ENCODE data around the gene SHMT2. TPM values are rescaled to one million over a fixed set of nuclear protein-coding genes. Genes with fewer than 3 reads are reported as not detected.

SHMT2 gene
- total and polyA plus RNA-seq, 9 of the 15 experiments (the other 6 are each of a cell fraction or from before 2014, with no cell fraction given) = 46.1 to 319 (median 115) TPM

DNA sequence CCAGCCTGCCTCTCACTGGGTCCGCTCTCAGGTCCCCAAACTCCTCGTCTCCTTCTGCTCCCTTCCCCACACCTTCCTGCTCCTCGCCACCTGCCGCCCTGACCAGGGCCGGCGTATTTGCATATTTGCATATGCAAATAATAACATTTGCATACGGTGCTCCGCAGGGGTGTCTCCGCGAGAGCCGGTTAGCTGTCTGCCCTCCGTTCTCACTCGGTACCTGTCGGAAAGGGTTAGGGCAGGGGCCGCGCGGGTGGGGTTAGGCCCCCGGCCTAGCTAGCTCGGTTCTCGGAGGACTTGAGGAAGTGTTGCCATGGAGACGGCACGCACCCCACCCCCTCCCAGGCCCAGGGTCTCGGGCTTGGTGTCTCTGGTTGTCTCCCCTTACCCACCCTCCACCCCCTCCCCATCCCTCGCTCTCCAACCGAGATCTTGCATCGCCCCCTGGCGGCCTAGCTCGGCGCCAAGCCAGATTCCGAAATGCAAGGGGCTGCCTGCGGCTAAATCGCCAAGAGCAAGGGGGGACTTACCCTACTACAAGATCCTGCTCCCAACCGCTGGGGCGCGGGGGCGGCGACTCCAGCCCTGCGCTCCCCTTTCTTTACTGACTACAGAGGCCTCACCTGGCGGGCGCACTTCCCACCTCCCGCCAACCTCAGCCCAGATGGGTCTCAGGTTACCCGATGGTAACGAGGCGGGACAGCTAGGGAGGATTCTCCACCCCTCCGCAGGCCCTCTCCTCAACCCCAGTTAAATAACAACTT, 13.4 kb downstream of the SHMT2 start (continued):
- TF ChIP-seq, protein P1, sequence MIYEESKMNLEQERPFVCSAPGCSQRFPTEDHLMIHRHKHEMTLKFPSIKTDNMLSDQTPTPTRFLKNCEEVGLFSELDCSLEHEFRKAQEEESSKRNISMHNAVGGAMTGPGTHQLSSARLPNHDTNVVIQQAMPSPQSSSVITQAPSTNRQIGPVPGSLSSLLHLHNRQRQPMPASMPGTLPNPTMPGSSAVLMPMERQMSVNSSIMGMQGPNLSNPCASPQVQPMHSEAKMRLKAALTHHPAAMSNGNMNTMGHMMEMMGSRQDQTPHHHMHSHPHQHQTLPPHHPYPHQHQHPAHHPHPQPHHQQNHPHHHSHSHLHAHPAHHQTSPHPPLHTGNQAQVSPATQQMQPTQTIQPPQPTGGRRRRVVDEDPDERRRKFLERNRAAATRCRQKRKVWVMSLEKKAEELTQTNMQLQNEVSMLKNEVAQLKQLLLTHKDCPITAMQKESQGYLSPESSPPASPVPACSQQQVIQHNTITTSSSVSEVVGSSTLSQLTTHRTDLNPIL (CRISPR knock-in tag; IDR thresholded peaks at IDR 0.05) = no peak
- TF ChIP-seq TAF7 (tag; IDR thresholded peaks at IDR 0.05) (no peak), ARID2 (IDR thresholded peaks at IDR 0.05) (0 out of 2 replicates have a peak, but pooled peaks have one; percentile 13), CEBPG (CRISPR knock-in tag; IDR thresholded peaks at IDR 0.05) (no peak), CEBPG (tag; conservative IDR thresholded peaks at IDR 0.05 in 1 of 2, IDR thresholded peaks at IDR 0.05 in 1 of 2) (no peak), ZNF431 (CRISPR knock-in tag; IDR thresholded peaks at IDR 0.05) (no peak), ZBTB1 (CRISPR knock-in tag; IDR thresholded peaks at IDR 0.05; ENCODE audit: borderline replicate concordance, low read depth) (no peak), ARNT (IDR thresholded peaks at IDR 0.05) (no peak), MBD2 (IDR thresholded peaks at IDR 0.05; ENCODE audit: borderline replicate concordance, low read depth) (no peak), SP1 (CRISPR knock-in tag; IDR thresholded peaks at IDR 0.05) (no peak; the same call in 1 of the 2 replicates), RBFOX2 (IDR thresholded peaks at IDR 0.05; ENCODE audit: low read depth, low read length) (peak; percentile 56), ZBTB7A (IDR thresholded peaks at IDR 0.05; ENCODE audit: borderline replicate concordance, control insufficient read depth, low read depth, low read length) (peak; percentile 95), PCBP2 (IDR thresholded peaks at IDR 0.05; ENCODE audit: low read depth, low read length, poor library complexity, severe bottlenecking) (no peak), SNIP1 (IDR thresholded peaks at IDR 0.05; ENCODE audit: low read depth) (no peak), ZNF224 (CRISPR knock-in tag; IDR thresholded peaks at IDR 0.05) (no peak), XRCC4 (IDR thresholded peaks at IDR 0.05; ENCODE audit: extremely low read depth, insufficient read depth, insufficient read length) (no peak), RAD21 (CRISPR knock-in tag; conservative IDR thresholded peaks at IDR 0.05 in 1 of 2, IDR thresholded peaks at IDR 0.05 in 1 of 2) (peak; percentile 35 to 45)
- TF ChIP-seq, protein P2, sequence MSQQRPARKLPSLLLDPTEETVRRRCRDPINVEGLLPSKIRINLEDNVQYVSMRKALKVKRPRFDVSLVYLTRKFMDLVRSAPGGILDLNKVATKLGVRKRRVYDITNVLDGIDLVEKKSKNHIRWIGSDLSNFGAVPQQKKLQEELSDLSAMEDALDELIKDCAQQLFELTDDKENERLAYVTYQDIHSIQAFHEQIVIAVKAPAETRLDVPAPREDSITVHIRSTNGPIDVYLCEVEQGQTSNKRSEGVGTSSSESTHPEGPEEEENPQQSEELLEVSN (IDR thresholded peaks at IDR 0.05; ENCODE audit: borderline replicate concordance in 1 of 2, extremely low read depth in 1 of 2, insufficient read depth in 1 of 2, insufficient read length in 1 of 2, low read depth in 1 of 2, low read length in 1 of 2, poor library complexity in 1 of 2, severe bottlenecking in 1 of 2) = peak in 1 of 2 experiments; percentile 35
- TF ChIP-seq, protein P3, sequence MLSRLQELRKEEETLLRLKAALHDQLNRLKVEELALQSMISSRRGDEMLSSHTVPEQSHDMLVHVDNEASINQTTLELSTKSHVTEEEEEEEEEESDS (CRISPR knock-in tag; IDR thresholded peaks at IDR 0.05) = no peak
- TF ChIP-seq, protein P4, sequence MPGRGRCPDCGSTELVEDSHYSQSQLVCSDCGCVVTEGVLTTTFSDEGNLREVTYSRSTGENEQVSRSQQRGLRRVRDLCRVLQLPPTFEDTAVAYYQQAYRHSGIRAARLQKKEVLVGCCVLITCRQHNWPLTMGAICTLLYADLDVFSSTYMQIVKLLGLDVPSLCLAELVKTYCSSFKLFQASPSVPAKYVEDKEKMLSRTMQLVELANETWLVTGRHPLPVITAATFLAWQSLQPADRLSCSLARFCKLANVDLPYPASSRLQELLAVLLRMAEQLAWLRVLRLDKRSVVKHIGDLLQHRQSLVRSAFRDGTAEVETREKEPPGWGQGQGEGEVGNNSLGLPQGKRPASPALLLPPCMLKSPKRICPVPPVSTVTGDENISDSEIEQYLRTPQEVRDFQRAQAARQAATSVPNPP (IDR thresholded peaks at IDR 0.05; ENCODE audit: borderline replicate concordance, insufficient read depth, insufficient read length) = no peak
- TF ChIP-seq, protein P5, sequence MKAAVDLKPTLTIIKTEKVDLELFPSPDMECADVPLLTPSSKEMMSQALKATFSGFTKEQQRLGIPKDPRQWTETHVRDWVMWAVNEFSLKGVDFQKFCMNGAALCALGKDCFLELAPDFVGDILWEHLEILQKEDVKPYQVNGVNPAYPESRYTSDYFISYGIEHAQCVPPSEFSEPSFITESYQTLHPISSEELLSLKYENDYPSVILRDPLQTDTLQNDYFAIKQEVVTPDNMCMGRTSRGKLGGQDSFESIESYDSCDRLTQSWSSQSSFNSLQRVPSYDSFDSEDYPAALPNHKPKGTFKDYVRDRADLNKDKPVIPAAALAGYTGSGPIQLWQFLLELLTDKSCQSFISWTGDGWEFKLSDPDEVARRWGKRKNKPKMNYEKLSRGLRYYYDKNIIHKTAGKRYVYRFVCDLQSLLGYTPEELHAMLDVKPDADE (conservative IDR thresholded peaks at IDR 0.05; ENCODE audit: control insufficient read depth, low read depth, low read length) = 0 out of 2 replicates have a peak, but pooled peaks have one; percentile 30

All from K562 (cell line).